H1 (cell line): Measurements from ENCODE around the gene GRK5. TPM values are rescaled to one million over a fixed set of nuclear protein-coding genes. Genes with fewer than 3 reads are reported as not detected.

Experiments used
- EGR1 ChIP-seq: IDR thresholded peaks from 2 replicates; pipeline ENCODE4 v1.6.1; 2011; ENCODE audit warnings: low read depth, low read length, borderline replicate concordance
- FOSL1 ChIP-seq: IDR thresholded peaks from 2 replicates; pipeline ENCODE4 v1.6.1; 2011; ENCODE audit warnings: mild to moderate bottlenecking, low read depth, low read length, moderate library complexity; ENCODE audit not compliant: insufficient read depth
- polyA plus RNA-seq, 7 experiments: library from polyadenylated mRNA; depleted of rRNA in 3 of 7; stranded (reverse) in 5 of 7; unstranded in 2 of 7; fragments of >200 nt in 5 of 7; fragments of 200-250 nt in 2 of 7; gene quantifications; 1 replicate in 5 of 7; 2 replicates in 1 of 7; 4 replicates in 1 of 7; pipeline versions ENCODE4 v1.2.1 to v1.2.3, GENCODE V29; 2011 to 2013; ENCODE audit warnings: missing spikeins in 2 of 7, mixed read lengths in 2 of 7
- total RNA-seq: library from RNA; stranded (reverse); fragmentation: NEBNext Ultra II Directional; extraction: Animal tissue kit (Norgen Biotek cat#: 25700); gene quantifications from 2 replicates; pipeline ENCODE4 v1.2.1, GENCODE V29; 2021

Gene GRK5
- total and polyA plus RNA-seq, 2 of the 8 experiments (the other 6 are each of a cell fraction or from before 2014, with no cell fraction given), result 0.54 to 2.5 TPM

DNA sequence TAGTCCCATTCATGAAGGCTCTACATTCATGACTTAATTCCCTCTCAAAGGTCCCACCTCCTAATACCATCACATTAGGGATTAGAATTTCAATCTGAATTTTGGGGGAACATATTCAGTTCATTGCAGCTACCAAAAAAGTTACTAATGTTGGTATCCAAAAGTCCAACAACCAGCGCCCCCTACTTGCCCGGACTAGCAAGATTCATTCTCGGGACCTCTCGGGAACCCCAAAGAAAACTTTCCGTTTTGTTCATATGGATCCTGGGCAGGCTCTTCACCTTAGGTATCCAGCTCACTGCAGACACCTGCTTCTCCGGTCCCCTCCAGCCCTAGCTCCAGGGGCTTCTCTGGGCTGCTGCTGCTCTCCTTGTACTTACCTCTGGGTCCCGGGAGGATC is 8.9 kb upstream of the GRK5 start (continued):
- no peak for TF ChIP-seq FOSL1
- no peak for TF ChIP-seq EGR1
